Uterus (tissue), 2 donors: ENCODE data around the gene GIT1.

ENCODE experiments used
- CTCF ChIP-seq, 4 experiments: fragments of 200-600 bp in 2 of 4; fragments of 450-650 bp in 2 of 4; sonication (generic) in 2 of 4; IDR thresholded peaks; one replicate each; pipeline ENCODE4 v1.5.1; 2016 to 2019; ENCODE audit warnings: antibody characterized with exemption in 4 of 4, mild to moderate bottlenecking in 2 of 4, moderate library complexity in 1 of 4
- POLR2A ChIP-seq, 2 donors: fragments of 450-650 bp; IDR thresholded peaks; one replicate each; pipeline ENCODE4 v1.6.1; 2016; ENCODE audit warnings: antibody characterized with exemption in 2 of 2, mild to moderate bottlenecking in 1 of 2, moderate library complexity in 1 of 2

- no peak for TF ChIP-seq CTCF (IDR thresholded peaks at IDR 0.05)
- no peak for TF ChIP-seq POLR2A (IDR thresholded peaks at IDR 0.05)
Observed at GRCh38 chr17:29569245-29569950, 20.1 kb downstream of the GIT1 start.
